H7 (cell line): ENCODE results near the gene LPIN2. TPM values are rescaled to one million over a fixed set of nuclear protein-coding genes. Genes with fewer than 3 reads are reported as not detected.
"Not testable (repeated sequence)": the region's sequence is repeated elsewhere in the genome, so short reads cannot be mapped to it uniquely, and the experiment has no call there.

Source experiments
- DNase-seq: peaks from one replicate; pipeline ENCODE4 v3.0.0; 2012
- H3K27me3 ChIP-seq: 2 replicates; pipeline ENCODE4 v1.6.0; 2011; ENCODE audit warnings: mild to moderate bottlenecking, low read length; ENCODE audit not compliant: control insufficient read depth, insufficient read depth
- H3K36me3 ChIP-seq: replicated peaks from 2 replicates; pipeline ENCODE4 v1.5.1; 2011; ENCODE audit warnings: low read length; ENCODE audit not compliant: control insufficient read depth, insufficient read depth
- H3K4me3 ChIP-seq: 2 replicates; pipeline ENCODE4 v1.5.1; 2011; ENCODE audit warnings: low read depth, mild to moderate bottlenecking, control low read depth, low read length, moderate library complexity; ENCODE audit not compliant: insufficient read depth
- total RNA-seq: library from RNA; depleted of rRNA; stranded (reverse); fragments of >200 nt; shearing (Covaris generic); gene quantifications from 2 replicates; pipeline ENCODE4 v1.2.3, GENCODE V29; 2014

Gene LPIN2
- total RNA-seq, 1 experiment from 2014 or later, result 10.8 TPM

- Histone ChIP-seq H3K4me3 (no peak overlapping the region), H3K27me3 (no peaks in the 10 kb centered on the region), H3K36me3 (no peaks in the 10 kb centered on the region)
- no peak for DNase-seq
These were observed 16.4 kb upstream of the LPIN2 start for GRCh38 chr18:3029215-3029952.

GRCh38 chr18:3028115-3028514 is 15.2 kb upstream of the LPIN2 start:
- DNase-seq, H3K4me3 ChIP-seq, H3K27me3 ChIP-seq, H3K36me3 ChIP-seq: not testable (repeated sequence)

GRCh38 chr18:3027370-3027891 is 14.5 kb upstream of the LPIN2 start:
- DNase-seq, result no peak
- no peaks in the 10 kb centered on the region for H3K36me3 ChIP-seq
- no peaks in the 10 kb centered on the region for H3K27me3 ChIP-seq
- H3K4me3 ChIP-seq, result no peak overlapping the region

GRCh38 chr18:3025544-3025943 is 12.6 kb upstream of the LPIN2 start:
- DNase-seq, result no peak
- Histone ChIP-seq H3K36me3 (no peaks in the 10 kb centered on the region), H3K4me3 (no peak overlapping the region), H3K27me3 (no peaks in the 10 kb centered on the region)

- not testable (repeated sequence) for H3K27me3 ChIP-seq, H3K36me3 ChIP-seq, H3K4me3 ChIP-seq, DNase-seq
These were observed 10.7 kb upstream of the LPIN2 start for GRCh38 chr18:3023603-3024002.

- DNase-seq, result no peak
- Histone ChIP-seq H3K4me3 (no peak overlapping the region), H3K36me3 (no peaks in the 10 kb centered on the region)
These were observed 3.8 kb upstream of the LPIN2 start for GRCh38 chr18:3016585-3017297.

GRCh38 chr18:3015851-3016250 is 2.9 kb upstream of the LPIN2 start:
- H3K36me3 ChIP-seq, result peaks cover under 1% of the 10 kb centered on the region; the same call in 1 of the 2 replicates
- no peak for DNase-seq

More at GRCh38 chr18:3016585-3017297, 3.8 kb upstream of the LPIN2 start:
- no peaks in the 10 kb centered on the region for H3K27me3 ChIP-seq

GRCh38 chr18:3015204-3015592 is 2.3 kb upstream of the LPIN2 start:
- no peak for DNase-seq
- peaks cover 1% of the 10 kb centered on the region for H3K36me3 ChIP-seq
- no peaks in the 10 kb centered on the region for H3K27me3 ChIP-seq
- H3K4me3 ChIP-seq, result no peak overlapping the region

More at GRCh38 chr18:3015851-3016250, 2.9 kb upstream of the LPIN2 start:
- no peaks in the 10 kb centered on the region for H3K27me3 ChIP-seq
- H3K4me3 ChIP-seq, result no peak overlapping the region

- H3K36me3 ChIP-seq, result peaks cover 1% of the 10 kb centered on the region
- H3K4me3 ChIP-seq, result no peak overlapping the region
- H3K27me3 ChIP-seq, result no peaks in the 10 kb centered on the region
- DNase-seq, result no peak
These were observed 1.7 kb upstream of the LPIN2 start for GRCh38 chr18:3014503-3015203.

GRCh38 chr18:3012136-3013023 is 564 bp downstream of the LPIN2 start:
- Histone ChIP-seq H3K4me3 (peak overlapping the region; percentile 67), H3K27me3 (no peaks in the 10 kb centered on the region), H3K36me3 (peaks cover 1% of the 10 kb centered on the region)
- DNase-seq, result peak; percentile 89

GRCh38 chr18:3010086-3010485 is 2.9 kb downstream of the LPIN2 start:
- no peaks in the 10 kb centered on the region for H3K27me3 ChIP-seq
- peaks cover 1% of the 10 kb centered on the region for H3K36me3 ChIP-seq
- no peak overlapping the region for H3K4me3 ChIP-seq
- DNase-seq, result no peak

GRCh38 chr18:3008541-3008940 is 4.4 kb downstream of the LPIN2 start:
- no peaks in the 10 kb centered on the region for H3K27me3 ChIP-seq
- DNase-seq, result no peak
- no peak overlapping the region for H3K4me3 ChIP-seq
- H3K36me3 ChIP-seq, result peaks cover 4% of the 10 kb centered on the region

GRCh38 chr18:3007491-3007890 is 5.5 kb downstream of the LPIN2 start:
- no peak for DNase-seq
- H3K36me3 ChIP-seq, result peaks cover 4% of the 10 kb centered on the region
- no peaks in the 10 kb centered on the region for H3K27me3 ChIP-seq
- no peak overlapping the region for H3K4me3 ChIP-seq

GRCh38 chr18:3005462-3005861 is 7.5 kb downstream of the LPIN2 start:
- Histone ChIP-seq H3K27me3 (no peaks in the 10 kb centered on the region), H3K4me3 (no peak overlapping the region), H3K36me3 (peaks cover 2% of the 10 kb centered on the region)
- DNase-seq, result no peak
